RPMI8226 (cell line): ENCODE data around the gene ZC3H10.
A peak's percentile ranks its signal among the peaks of the same experiment; 100 is the strongest.

Experiments used
- DNase-seq: peaks from one replicate; pipeline ENCODE4 v3.0.0-alpha.2; 2015

ZC3H10 gene

DNA sequence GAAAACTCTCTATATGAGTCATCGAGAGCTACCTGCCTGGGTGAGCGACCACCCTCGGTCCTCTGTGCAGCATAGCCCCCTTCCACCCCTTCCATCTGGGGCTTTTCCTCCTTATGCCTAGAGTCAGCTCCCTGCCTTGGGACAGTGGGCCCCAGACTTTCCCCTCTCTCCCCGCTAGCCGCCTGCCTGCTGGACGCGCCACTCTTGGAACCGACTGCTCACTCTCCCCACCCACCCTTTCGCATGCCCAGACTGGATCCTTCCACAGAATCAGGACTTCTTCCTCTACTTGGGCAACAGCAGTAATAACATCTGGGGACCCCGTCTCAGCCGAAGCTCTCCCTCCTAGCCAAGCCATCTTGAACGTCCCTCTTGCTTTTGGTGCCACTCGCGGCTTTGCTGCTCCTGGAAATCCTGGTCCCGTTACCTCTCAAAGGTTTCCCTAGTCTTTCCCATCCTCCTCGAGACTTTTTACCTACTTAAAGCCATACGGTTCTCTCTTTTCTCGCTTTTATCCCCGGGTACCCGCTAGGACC, 10.7 kb downstream of the ZC3H10 start:
- no peak for DNase-seq

DNA sequence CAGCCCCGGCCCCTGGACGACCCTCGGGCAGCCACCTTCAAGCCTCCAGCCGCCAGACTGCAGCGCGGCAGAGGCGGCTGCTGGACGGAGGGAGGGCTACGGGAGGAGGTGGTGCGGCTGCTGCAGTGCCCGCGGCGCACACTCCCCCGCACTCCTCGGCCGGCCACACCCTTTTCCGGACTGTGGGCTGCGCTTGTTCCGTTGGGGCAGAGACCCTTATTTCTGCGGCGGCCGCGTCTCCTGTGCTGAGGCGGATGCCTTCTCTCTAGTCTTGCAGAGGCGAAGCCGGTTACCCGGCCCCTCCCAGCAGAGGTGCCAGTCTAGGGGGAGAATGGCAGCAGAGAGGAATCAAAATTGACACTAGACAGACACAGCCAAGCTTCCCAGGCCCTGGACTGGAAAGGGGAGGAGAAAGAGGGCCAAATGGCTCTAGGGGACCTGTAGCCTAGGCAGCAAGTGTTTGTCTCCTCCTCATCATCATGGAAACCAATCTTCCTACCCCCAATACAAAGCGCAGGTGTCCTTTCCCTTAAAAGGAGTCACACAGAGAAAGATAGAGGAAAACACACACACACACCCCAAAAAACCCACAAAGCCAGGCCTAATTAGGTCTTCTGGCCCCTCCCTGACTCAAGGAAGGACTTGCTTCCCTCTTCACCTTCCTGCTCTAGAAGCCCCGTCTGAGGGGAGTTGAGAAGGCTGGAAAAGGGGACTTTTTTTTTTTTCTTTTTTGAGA, 11.3 kb downstream of the ZC3H10 start:
- peak; percentile 69 for DNase-seq

DNA sequence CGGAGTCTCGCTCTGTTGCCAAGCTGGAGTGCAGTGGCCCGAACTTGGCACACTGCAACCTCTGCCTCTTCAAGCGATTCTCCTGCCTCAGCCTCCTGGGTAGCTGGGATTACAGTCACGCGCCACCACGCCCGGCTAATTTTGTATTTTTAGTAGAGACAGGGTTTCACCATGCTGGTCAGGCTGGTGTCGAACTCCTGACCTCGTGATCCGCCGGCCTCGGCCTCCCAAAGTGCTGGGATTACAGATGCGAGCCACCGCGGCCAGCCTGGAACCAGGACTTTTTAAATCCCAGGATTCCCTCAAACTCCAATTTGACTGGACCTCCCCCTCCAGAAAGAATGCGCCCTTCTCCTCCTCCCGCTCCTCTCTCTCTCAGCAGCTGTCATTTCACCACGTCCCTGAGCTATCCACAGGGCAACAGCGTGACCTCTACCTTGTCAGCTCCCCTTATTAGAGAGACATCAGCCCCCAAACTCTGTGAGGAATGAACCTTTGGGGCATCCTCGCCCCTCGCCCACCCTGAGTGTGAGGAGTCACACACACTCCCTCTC, 12.0 kb downstream of the ZC3H10 start:
- no peak for DNase-seq

DNA sequence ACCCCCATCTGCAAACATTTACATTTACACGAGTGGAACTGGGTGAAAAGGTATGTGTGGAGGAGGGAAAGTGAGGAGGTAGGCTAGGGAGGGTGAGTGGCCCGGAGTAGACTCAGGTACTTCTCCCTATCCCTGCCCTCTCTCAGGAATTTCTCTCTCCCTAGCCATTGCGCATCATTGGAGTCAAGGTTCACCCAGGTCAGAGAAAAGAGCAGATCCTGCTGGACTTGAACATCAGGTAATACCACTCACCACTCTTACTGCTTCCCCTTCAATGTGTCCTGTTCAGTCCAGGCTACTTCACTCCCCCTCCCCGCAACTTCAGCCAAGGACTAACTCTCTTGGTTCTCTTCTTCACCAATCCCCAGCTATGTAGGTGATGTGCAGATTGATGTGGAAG, 12.8 kb downstream of the ZC3H10 start:
- no peak for DNase-seq

DNA sequence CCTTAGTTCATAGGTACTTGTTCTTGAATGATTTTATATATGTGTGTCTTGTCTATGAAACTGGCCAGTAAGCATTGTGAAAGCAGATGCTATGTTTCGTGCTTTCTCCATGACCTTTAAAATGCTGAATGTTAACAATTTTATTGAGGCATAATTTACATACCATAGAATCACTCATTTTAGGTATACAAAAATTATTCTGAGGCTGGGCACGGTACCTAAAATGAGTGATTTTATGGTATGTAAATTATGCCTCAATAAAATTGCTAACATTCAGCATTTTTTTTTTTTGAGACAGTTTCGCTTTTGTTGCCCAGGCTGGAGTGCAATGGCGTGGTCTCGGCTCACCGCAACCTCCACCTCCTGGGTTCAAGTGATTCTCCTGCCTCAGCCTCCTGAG, 16.8 kb downstream of the ZC3H10 start:
- no peak for DNase-seq

DNA sequence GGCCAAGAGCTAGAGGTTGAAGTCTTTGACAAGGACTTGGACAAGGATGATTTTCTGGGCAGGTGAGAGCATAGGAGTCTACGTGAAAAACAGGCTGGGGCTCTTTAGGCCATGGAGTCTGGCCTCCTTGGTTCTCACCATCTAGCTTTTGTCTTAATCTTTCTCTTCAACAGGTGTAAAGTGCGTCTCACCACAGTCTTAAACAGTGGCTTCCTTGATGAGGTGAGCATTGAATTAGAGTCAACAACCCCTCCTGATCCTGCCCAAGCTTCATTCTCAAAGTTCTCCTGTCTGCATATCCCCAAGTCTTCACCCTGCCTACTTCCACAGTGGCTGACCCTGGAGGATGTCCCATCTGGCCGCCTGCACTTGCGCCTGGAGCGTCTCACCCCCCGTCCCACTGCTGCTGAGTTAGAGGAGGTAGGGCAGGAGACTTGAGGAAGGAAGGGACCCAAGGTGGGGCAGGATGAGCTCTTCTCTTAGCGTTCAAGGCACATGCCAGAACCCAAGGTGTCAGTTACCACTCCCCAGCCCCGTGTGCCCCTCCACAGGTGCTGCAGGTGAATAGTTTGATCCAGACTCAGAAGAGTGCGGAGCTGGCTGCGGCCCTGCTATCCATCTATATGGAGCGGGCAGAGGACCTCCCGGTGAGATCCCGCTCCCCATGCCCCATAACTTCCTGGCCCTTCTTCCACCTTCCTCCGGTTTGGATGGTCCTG, 19.9 kb downstream of the ZC3H10 start:
- no peak for DNase-seq

DNA sequence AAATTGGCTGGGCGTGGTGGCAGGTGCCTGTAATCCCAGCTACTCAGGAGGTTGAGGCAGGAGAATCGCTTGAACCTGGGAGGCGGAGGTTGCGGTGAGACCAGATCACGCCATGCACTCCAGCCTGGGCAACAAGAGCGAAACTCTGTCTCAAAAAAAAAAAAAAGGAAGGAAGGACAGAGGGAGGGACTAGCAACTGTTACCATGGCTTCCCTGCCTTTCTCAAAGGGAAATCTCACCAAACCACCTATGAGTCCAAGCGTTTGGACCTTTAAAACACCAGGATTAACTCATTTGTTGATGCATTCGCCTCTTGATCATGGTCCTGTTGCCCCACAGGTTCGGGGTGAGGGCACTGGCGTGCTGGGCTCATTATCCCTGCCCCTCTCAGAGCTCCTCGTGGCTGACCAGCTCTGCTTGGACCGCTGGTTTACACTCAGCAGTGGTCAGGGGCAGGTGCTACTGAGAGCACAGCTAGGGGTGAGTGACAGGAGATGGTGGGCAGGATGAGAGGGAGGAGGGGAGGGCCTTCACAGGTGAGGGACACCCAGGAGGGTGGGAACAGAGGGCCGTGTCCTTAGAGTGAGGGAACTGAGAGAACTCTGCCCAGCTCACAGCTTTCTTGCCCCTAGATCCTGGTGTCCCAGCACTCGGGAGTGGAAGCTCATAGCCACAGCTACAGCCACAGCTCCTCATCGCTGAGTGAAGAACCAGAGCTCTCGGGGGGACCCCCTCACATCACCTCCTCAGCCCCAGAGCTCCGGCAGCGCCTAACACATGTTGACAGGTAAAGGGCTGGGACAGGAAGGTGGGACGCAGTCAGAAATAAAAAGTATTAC, 24.1 kb downstream of the ZC3H10 start:
- DNase-seq, result no peak

DNA sequence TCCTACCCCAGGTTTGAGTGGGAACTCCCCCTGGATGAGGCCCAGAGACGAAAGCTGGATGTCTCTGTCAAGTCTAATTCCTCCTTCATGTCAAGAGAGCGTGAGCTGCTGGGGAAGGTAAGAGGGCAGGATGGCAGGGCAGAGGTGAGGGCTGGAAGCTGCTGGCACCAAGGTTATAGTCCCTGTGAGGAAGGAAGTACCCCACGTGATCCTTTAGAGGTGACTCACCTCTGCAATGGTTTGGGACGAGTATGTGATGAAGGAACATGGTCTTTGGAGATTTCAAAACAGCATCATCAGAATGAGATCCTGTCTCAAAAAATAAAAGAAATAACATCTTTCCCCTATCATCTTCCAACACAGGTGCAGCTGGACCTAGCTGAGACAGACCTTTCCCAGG, 25.2 kb downstream of the ZC3H10 start:
- no peak for DNase-seq

DNA sequence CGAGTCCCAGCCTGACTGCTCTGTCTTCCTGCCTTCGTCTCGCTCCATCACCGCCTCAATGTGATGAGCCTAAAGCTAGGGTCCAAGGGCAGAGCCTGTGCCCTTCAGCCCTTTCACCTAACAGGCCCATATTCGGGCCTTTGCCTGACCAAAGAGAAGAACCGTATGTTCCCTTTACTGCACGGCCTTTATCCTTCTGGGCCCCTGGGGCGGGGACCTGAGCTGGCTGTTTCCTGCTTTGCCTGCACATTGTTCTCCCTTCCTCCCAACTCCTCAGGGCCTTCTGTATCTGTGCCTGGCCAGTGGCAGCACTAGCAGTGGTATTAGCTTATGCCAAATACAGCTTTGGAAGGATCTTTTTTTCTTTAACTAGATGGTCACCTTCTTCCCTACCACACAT, 25.8 kb downstream of the ZC3H10 start:
- DNase-seq, result no peak

DNA sequence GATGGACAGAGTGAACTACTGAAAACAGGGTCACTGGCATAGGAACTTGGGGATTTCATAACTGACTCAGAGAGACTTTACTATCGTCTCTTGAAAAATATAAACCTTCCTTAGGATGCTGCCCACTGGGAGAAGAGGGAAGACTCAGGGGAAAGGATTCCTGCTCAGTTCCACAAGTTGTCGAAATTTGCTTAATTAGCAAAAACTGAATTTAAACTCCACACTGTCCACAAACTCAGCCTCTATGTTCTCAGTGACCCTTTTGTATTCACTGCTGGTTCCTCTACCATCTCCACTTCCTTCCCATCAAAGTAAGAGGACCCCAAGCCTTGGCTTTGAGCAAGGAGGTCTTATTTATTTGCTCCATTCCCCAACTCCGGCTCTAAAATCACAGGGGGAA, 27.2 kb downstream of the ZC3H10 start:
- no peak for DNase-seq

DNA sequence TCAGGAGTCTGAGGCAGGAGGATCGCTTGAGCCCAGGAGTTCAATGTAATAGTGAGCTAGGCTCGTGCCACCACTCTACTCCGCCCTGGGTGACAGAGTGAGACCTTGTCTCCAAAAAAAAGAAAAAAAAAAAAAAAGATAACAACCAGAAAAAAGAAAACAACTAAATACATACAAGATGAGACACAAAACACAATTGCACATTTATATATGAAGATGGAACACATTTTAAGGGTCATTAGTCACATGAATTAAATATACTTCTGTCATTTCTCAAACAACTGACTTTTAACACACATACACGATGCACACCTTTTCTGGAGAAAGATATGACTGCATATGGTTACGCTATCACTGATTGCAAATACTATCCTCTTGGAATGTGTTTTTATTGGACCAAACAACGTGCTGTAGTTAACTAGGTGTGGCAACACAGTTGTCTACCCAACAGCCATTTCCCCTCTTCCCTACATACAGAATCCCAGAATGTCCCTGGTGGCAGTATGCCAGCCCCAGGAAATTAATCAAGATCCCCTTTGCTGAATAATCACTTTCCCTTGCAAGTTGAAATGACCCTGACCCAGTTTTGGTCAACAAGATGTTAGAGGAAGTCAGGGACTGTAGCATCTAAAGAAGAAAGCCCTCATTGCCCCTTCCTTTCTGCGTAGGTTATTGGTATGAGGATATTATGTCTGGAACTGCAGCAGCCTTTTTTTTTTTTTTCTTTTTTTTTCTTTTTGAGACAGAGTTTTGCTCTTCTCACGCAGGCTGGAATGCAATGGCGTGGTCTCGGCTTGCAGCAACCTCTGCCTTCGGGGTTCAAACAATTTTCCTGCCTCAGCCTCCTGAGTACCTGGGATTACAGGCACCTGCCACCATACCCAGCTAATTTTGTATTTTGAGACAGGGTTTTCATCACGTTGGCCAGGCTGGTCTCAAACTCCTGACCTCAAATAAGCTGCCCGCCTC, 28.7 kb downstream of the ZC3H10 start:
- DNase-seq, result no peak

DNA sequence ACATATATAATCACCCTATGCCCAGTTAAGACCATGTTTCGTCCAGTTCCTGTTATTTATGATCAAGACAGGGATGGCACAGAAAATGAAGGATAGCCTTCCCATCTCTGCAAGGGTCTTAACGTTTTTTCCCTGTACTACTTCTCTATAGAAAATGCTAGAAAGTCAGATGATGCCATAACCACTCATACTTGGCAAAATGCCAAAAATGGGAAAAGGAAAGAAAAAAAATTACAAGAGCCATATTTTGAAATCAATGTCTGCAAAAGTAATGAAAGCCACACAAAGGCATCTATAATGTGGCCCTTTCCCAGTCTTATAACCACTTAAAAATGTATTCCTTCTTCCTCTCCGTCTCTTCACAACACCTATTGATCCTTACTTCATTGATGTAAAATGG, 32.5 kb downstream of the ZC3H10 start:
- DNase-seq, result peak; percentile 23

DNA sequence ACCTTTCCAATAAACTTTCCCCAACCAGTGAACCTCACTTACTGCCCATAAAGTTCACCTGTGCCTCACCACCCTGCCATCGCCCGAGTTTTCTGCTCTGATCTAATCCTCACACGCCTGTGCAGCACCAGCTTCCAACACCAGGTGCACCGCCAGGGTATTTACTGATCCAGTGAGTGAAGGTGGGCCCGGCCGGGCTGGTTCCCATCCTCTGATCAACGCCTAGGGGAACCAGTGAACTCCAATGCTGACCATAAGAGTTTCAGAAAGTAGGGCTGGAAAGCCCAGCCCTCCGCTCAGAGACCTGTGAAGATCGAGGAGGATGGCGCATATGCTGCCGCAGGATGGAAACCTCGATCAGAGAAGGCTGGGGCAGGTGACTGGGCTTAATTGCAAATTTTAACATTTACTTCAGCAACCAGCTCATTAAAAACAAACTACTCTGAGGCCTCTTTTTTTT, 33.6 kb downstream of the ZC3H10 start:
- peak; percentile 82 for DNase-seq

DNA sequence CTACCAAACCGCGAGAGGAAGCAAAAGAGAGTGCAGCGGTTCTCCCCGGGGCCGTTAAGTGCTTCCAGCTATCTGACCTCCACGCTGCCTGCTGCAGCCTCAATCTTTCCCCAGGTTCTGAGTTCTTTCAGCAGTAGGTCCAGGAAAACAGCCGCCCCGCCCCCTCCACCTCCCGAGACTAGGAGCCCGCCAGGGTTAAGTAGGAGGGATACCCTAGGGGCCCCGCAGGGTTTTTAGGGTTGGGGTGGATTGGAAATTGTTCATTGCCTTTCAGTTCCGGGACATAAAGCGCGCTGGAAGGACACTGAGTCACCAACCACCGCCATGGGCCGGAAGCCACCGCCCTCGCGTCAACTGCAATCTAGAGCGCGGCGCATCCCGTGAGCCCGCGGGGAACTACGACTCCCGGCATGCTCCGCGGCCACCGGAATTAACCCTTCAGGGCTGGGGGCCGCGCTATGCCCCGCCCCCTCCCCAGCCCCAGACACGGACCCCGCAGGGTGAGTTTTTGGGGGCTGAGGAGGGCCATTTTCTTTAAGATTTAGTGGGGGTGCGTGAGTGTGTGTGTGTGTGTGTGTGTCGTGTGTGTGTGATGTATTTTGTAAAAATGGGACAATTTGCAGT, 34.2 kb downstream of the ZC3H10 start, which contains the start of gene MYL6B:
Gene MYL6B (plus strand): TSS at position 456 of the 624 bp plus-strand sequence. CDS start 1,332 bp downstream, outside the sequence.
- DNase-seq, result peak; percentile 96

DNA sequence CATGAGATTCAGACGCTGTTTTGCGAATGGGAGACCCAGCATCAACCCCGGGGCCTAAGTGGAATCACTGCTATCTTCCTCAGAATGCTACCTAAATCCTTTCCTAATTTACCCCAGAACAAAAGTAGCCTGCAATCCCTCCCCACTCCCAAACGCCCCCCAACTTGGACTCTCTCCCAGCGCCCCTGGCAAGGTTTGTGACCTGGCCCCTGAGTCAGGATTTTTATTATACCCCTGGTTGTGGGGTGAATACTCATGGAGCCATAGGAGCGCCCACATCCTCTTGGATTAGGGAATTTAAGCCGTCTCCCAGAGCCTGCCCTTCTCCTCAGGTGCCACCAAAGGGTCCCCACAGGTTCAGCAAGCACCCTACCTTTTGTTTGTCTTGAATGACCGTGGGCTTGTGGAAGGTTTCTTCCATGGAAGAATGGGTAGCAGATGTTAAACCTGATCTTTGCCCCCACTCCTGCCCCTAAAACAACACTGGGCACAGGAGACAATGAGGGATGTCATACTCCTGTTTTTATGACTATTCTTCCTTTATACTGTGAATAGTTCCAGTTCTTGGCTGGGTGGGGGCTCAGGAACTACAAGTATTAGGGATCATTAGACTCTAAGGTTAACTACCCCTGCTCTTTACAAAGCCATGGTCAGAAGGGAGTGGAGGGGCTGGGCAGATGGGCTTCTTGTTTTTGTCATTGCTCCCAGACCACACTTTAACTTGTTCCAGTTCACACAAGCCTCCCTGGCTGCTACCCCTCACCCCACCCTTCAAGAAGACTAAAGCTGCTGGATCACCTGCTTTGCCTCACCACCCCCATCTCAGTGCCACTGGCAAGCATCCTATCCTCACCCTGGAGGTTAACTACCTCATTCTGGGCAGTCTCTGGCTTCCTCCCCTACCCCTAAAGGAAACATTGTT, 35.0 kb downstream of the ZC3H10 start:
- peak; percentile 9 for DNase-seq

DNA sequence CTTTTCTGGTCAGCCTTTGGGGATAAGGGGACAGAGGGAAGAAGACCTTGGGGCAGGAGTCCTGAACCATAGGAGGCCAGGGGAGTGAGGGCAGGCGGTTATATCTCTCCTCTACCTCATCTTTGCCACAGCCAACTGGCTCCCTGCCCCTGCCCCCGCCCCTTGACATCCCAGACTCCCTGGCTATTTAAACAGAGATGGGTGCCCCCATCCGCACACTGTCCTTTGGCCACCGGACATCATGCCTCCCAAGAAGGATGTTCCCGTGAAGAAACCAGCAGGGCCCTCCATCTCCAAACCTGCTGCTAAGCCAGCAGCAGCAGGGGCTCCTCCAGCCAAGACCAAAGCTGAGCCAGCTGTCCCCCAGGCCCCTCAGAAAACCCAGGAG, 35.6 kb downstream of the ZC3H10 start:
- no peak for DNase-seq

DNA sequence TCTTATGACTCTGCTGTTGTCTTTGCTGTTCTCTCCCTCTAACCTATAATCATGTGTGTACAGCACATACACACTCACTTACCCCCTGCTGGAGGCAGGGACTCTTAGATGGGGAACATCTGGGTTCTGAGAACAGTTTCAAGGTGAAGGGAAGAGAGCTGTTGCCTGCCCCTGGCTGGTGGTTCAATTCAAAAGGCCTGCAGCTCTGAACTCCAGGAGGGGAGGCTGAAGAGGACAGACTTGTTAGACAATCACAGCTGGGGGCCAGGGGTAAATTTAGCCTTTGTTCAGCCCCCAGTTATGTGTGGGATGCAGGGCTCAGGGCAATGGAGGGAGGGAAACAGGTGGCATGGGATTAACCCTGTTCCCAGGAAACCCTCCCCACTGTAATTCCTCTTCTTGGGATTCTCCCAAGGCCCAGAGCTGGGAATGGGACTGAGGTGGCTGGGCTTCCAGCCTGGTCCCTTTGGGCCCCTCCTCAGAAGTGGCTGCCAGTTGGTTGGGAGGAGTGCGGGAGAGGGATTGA, 36.2 kb downstream of the ZC3H10 start:
- no peak for DNase-seq

DNA sequence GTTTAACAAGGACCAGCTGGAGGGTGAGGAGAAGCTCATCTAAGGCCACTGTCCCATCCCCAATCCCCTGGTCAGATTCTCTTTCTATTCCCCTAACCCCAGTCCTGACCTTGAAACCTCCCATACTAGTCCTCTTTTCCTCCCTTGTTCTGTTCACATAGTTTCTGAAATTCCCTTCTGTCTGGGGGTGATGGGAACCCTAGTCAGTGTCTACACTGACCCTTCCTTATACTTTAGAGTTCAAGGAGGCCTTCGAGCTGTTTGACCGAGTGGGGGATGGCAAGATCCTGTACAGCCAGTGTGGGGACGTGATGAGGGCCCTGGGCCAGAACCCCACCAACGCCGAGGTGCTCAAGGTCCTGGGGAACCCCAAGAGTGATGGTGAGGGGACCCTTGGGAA, 36.8 kb downstream of the ZC3H10 start:
- no peak for DNase-seq

DNA sequence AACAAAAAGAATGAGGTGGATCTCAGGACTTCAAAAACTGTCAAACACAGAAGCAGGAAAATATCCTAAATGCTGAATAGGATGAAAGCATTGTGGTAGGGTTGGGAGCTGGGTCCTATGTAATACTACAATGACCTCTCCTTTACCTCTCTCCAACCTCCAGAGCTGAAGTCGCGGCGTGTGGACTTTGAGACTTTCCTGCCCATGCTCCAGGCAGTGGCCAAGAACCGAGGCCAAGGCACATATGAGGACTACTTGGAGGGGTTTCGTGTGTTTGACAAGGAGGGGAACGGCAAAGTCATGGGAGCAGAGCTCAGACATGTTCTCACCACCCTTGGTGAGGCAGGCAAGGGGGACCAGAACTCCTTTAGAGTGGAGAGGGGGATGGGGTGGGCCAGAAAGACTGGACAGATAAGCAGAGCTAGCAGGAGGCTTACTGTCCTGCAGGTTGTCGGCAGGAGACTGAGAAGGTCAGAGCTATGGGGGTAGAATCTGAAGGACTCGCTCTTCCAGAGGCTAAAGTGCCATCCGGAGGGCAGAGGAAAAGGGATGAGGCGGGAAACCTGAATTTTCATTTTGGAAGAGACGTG, 37.3 kb downstream of the ZC3H10 start:
- DNase-seq, result no peak
